Lower leg skin (tissue), 3 donors: Measurements from ENCODE around the gene ZNF714.

Source experiments
- POLR2A ChIP-seq, 2 donors: fragments of 450-650 bp; IDR thresholded peaks; one replicate each; pipeline ENCODE4 v1.6.1; 2016 to 2017; ENCODE audit warnings: antibody characterized with exemption in 2 of 2, mild to moderate bottlenecking in 1 of 2, moderate library complexity in 1 of 2
- TF ChIP-seq, protein P1 (sequence below), 3 donors: fragments of 450-650 bp; IDR thresholded peaks; one replicate each; pipeline ENCODE4 v1.5.1; 2016; ENCODE audit warnings: antibody characterized with exemption in 3 of 3, mild to moderate bottlenecking in 3 of 3, moderate library complexity in 2 of 3

DNA sequence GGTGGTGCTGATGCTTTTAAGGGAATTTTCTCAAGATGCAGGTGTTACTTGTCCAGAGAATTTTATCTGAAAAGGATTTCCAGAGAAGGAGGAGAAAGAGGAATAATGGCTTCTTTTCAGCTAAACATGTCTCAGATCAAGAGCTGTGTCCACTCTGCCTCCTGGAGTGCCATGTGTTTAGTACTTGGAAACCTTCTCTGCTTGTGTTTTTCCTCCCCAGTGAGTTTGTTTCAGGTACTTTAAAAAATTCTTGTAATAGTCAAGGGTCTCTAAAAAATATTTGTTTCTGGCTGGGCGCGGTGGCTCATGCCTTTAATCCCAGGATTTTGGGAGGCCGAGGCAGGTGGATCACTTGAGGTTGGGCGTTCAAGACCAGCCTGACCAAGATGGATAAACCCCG, 82.5 kb downstream of the ZNF714 start:
- TF ChIP-seq, protein P1, sequence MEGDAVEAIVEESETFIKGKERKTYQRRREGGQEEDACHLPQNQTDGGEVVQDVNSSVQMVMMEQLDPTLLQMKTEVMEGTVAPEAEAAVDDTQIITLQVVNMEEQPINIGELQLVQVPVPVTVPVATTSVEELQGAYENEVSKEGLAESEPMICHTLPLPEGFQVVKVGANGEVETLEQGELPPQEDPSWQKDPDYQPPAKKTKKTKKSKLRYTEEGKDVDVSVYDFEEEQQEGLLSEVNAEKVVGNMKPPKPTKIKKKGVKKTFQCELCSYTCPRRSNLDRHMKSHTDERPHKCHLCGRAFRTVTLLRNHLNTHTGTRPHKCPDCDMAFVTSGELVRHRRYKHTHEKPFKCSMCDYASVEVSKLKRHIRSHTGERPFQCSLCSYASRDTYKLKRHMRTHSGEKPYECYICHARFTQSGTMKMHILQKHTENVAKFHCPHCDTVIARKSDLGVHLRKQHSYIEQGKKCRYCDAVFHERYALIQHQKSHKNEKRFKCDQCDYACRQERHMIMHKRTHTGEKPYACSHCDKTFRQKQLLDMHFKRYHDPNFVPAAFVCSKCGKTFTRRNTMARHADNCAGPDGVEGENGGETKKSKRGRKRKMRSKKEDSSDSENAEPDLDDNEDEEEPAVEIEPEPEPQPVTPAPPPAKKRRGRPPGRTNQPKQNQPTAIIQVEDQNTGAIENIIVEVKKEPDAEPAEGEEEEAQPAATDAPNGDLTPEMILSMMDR (IDR thresholded peaks at IDR 0.05): no peak
- no peak for TF ChIP-seq POLR2A (IDR thresholded peaks at IDR 0.05)
